Esophagus muscularis mucosa (tissue), 4 donors: ENCODE data around the gene GNA14.

Experiments
- CTCF ChIP-seq, 3 experiments: fragments of 200-600 bp in 2 of 3; fragments of 450-650 bp in 1 of 3; sonication (generic) in 2 of 3; IDR thresholded peaks; one replicate each; pipeline ENCODE4 v1.5.1; 2017 to 2019; ENCODE audit warnings: antibody characterized with exemption in 3 of 3, mild to moderate bottlenecking in 2 of 3, moderate library complexity in 1 of 3
- EP300 ChIP-seq: sonication (generic); formaldehyde crosslinking; IDR thresholded peaks from one replicate; pipeline ENCODE4 v1.6.1; 2017; ENCODE audit warnings: antibody characterized with exemption
- POLR2AphosphoS5 ChIP-seq, 2 donors: sonication (generic); formaldehyde crosslinking; IDR thresholded peaks; one replicate each; pipeline ENCODE4 v1.6.1; 2017; ENCODE audit warnings: antibody characterized with exemption in 2 of 2

GRCh38 chr9:77587042-77587441 lies 61.1 kb downstream of the GNA14 start:
- no peak for TF ChIP-seq POLR2AphosphoS5 (IDR thresholded peaks at IDR 0.05)
- no peak for TF ChIP-seq EP300
- TF ChIP-seq CTCF (IDR thresholded peaks at IDR 0.05): no peak
